ENCODE measurements around the gene KCNH3. TPM values are rescaled to one million over a fixed set of nuclear protein-coding genes. Genes with fewer than 3 reads are reported as not detected.

Gene KCNH3
- total and polyA plus RNA-seq, 4 donors, result 0.07 to 0.24 (median 0.19) TPM; not detected in 1

- 92% methylated on average over 16 of the region's 16 CpGs for WGBS
- Histone ChIP-seq H3K4me3 (ENCODE audit: low read depth in 1 of 3, low read length in 3 of 3) (no peak overlapping the region), H3K27me3 (ENCODE audit: control insufficient read depth in 4 of 4, insufficient read depth in 4 of 4, low read length in 3 of 4) (no peaks in the 10 kb centered on the region), H3K9me3 (ENCODE audit: control insufficient read depth in 4 of 4, low read length in 3 of 4) (no peaks in the 10 kb centered on the region), H3K9ac (ENCODE audit: low read depth in 1 of 2, low read length in 2 of 2) (no peak overlapping the region), H3K36me3 (ENCODE audit: control insufficient read depth in 4 of 4, insufficient read depth in 3 of 4, low read depth in 1 of 4, low read length in 3 of 4) (peaks cover 0 to 2% (median 0%) of the 10 kb centered on the region in 4 donors), H3K27ac (ENCODE audit: low read depth in 1 of 2, low read length in 2 of 2) (no peak overlapping the region), H3K4me1 (ENCODE audit: control insufficient read depth in 4 of 4, insufficient read depth in 4 of 4, low read length in 3 of 4) (peaks cover 0 to 4% (median under 1%) of the 10 kb centered on the region in 4 donors)
- no peak for TF ChIP-seq RXRA (IDR thresholded peaks at IDR 0.05)
- TF ChIP-seq GABPA (IDR thresholded peaks at IDR 0.05 in 1 of 2, conservative IDR thresholded peaks at IDR 0.05 in 1 of 2), result no peak
- TF ChIP-seq HNF4G (IDR thresholded peaks at IDR 0.05), result no peak
- TF ChIP-seq FOXA1 (IDR thresholded peaks at IDR 0.05), result no peak
- no peak for TF ChIP-seq MAX (IDR thresholded peaks at IDR 0.05)
- DNase-seq (ENCODE audit: low spot score), result no peak
Observed at GRCh38 chr12:49585477-49586459, 46.9 kb downstream of the KCNH3 start.

- Histone ChIP-seq H3K4me1 (ENCODE audit: control insufficient read depth in 4 of 4, insufficient read depth in 4 of 4, low read length in 3 of 4) (peaks cover 0 to 4% (median 0%) of the 10 kb centered on the region in 4 donors), H3K27ac (ENCODE audit: low read depth in 1 of 2, low read length in 2 of 2) (no peak overlapping the region), H3K27me3 (ENCODE audit: control insufficient read depth in 4 of 4, insufficient read depth in 4 of 4, low read length in 3 of 4) (no peaks in the 10 kb centered on the region), H3K4me3 (ENCODE audit: low read depth in 1 of 3, low read length in 3 of 3) (no peak overlapping the region), H3K9me3 (ENCODE audit: control insufficient read depth in 4 of 4, low read length in 3 of 4) (no peaks in the 10 kb centered on the region), H3K36me3 (ENCODE audit: control insufficient read depth in 4 of 4, insufficient read depth in 3 of 4, low read depth in 1 of 4, low read length in 3 of 4) (peaks cover 0 to 2% (median 0%) of the 10 kb centered on the region in 4 donors), H3K9ac (ENCODE audit: low read depth in 1 of 2, low read length in 2 of 2) (no peak overlapping the region)
- 94% methylated on average over 11 of the region's 11 CpGs for WGBS
- no peak for DNase-seq (ENCODE audit: low spot score)
- no peak for TF ChIP-seq RXRA (IDR thresholded peaks at IDR 0.05)
- no peak for TF ChIP-seq ATF3 (IDR thresholded peaks at IDR 0.05)
Observed at GRCh38 chr12:49587174-49587908, 48.5 kb downstream of the KCNH3 start.

GRCh38 chr12:49588281-49588680 is 49.5 kb downstream of the KCNH3 start:
- 93% methylated on average over 7 of the region's 7 CpGs for WGBS

More at GRCh38 chr12:49588281-49588680, 49.5 kb downstream of the KCNH3 start:
- TF ChIP-seq JUND (IDR thresholded peaks at IDR 0.05), result no peak
- no peak for TF ChIP-seq EGR1 (IDR thresholded peaks at IDR 0.05; ENCODE audit: low read depth in 2 of 2)
- no peak for TF ChIP-seq ZBTB33 (IDR thresholded peaks at IDR 0.05)
- no peak for TF ChIP-seq GABPA (IDR thresholded peaks at IDR 0.05 in 1 of 2, conservative IDR thresholded peaks at IDR 0.05 in 1 of 2)
- no peak for TF ChIP-seq FOXA1 (IDR thresholded peaks at IDR 0.05)
- TF ChIP-seq FOXA2 (IDR thresholded peaks at IDR 0.05), result no peak
- no peak for TF ChIP-seq SP1 (IDR thresholded peaks at IDR 0.05)
- TF ChIP-seq HNF4A (conservative IDR thresholded peaks at IDR 0.05), result no peak
- TF ChIP-seq CTCF (IDR thresholded peaks at IDR 0.05; ENCODE audit: low read depth, low read length, missing input control), result no peak
- TF ChIP-seq REST (IDR thresholded peaks at IDR 0.05), result no peak
- TF ChIP-seq NR2F2 (IDR thresholded peaks at IDR 0.05), result no peak
- no peak for TF ChIP-seq YY1 (IDR thresholded peaks at IDR 0.05)
- no peak for TF ChIP-seq ATF3 (IDR thresholded peaks at IDR 0.05)
- TF ChIP-seq MAX (IDR thresholded peaks at IDR 0.05), result no peak
- H3K9me3 ChIP-seq (ENCODE audit: control insufficient read depth in 4 of 4, low read length in 3 of 4), result no peaks in the 10 kb centered on the region
- H3K4me1 ChIP-seq (ENCODE audit: control insufficient read depth in 4 of 4, insufficient read depth in 4 of 4, low read length in 3 of 4), result no peaks in the 10 kb centered on the region
- no peaks in the 10 kb centered on the region for H3K27me3 ChIP-seq (ENCODE audit: control insufficient read depth in 4 of 4, insufficient read depth in 4 of 4, low read length in 3 of 4)
- H3K9ac ChIP-seq (ENCODE audit: low read depth in 1 of 2, low read length in 2 of 2), result no peak overlapping the region
- DNase-seq (ENCODE audit: low spot score), result no peak
- no peak overlapping the region for H3K27ac ChIP-seq (ENCODE audit: low read depth in 1 of 2, low read length in 2 of 2)
- H3K4me3 ChIP-seq (ENCODE audit: low read depth in 1 of 3, low read length in 3 of 3), result no peak overlapping the region
- peaks cover 0 to 2% (median 0%) of the 10 kb centered on the region in 4 donors for H3K36me3 ChIP-seq (ENCODE audit: control insufficient read depth in 4 of 4, insufficient read depth in 3 of 4, low read depth in 1 of 4, low read length in 3 of 4)
